ENCODE results near the gene LATS2. TPM values are rescaled to one million over a fixed set of nuclear protein-coding genes. Genes with fewer than 3 reads are reported as not detected.

The LATS2 gene
- total RNA-seq, 2 donors from 2014 or later = 40.1 to 59.2 TPM

DNA sequence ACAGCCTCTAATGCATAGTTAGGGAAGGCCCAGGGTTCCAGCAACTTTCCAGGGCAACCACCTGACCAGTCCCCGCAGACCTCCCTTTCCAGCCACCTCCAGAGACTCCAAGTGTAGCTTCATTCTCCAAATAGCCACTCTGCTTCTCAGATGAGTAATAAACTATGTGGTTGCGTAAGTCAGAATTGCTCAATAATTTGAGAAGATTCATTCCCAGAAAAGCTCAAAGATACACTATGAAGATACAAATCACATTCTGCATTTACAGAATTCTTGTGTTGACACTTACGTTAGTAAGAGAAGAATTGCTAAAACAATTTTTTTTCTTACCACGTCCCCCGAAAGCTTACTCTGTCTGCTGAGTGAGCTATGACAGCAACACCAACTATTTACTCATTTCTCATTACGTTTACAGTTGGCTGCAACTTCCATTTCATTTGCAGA is 8.2 kb upstream of the LATS2 start:
- H3K27me3 ChIP-seq (replicated peaks; ENCODE audit: insufficient read depth) = no peaks in the 10 kb centered on the region
- DNase-seq (ENCODE audit: low spot score) (no peak), ATAC-seq (ENCODE audit: insufficient number of reproducible peaks, low FRiP score, low read depth) (no peak)
- TF ChIP-seq, protein P1, sequence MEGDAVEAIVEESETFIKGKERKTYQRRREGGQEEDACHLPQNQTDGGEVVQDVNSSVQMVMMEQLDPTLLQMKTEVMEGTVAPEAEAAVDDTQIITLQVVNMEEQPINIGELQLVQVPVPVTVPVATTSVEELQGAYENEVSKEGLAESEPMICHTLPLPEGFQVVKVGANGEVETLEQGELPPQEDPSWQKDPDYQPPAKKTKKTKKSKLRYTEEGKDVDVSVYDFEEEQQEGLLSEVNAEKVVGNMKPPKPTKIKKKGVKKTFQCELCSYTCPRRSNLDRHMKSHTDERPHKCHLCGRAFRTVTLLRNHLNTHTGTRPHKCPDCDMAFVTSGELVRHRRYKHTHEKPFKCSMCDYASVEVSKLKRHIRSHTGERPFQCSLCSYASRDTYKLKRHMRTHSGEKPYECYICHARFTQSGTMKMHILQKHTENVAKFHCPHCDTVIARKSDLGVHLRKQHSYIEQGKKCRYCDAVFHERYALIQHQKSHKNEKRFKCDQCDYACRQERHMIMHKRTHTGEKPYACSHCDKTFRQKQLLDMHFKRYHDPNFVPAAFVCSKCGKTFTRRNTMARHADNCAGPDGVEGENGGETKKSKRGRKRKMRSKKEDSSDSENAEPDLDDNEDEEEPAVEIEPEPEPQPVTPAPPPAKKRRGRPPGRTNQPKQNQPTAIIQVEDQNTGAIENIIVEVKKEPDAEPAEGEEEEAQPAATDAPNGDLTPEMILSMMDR (IDR thresholded peaks at IDR 0.05) = no peak
- H3K4me1 ChIP-seq (ENCODE audit: control insufficient read depth in 1 of 2, low read depth in 2 of 2) = peaks cover 2 to 5% of the 10 kb centered on the region in 2 donors
- H3K27ac ChIP-seq = no peak overlapping the region
- no peaks in the 10 kb centered on the region for H3K9me3 ChIP-seq
- no peak overlapping the region for H3K4me3 ChIP-seq
- no peaks in the 10 kb centered on the region for H3K36me3 ChIP-seq

DNA sequence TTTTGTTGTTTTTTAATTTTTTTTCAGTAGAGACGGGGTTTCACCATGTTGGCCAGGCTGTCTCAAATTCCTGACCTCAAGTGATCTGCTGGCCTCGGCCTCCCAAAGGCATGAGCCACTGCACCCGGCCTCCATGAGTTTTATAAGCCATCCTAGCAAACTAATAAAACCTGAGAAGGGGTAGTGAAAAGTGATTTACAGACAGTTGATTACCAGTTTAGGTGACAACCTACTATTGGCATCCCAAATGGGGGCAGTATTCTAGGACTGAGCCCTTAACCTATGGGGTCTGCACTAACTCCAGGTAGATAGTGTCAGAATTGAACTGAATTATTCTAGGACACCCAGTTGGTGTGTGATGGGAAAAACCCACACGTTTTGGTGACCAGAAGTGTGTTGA is 6.5 kb upstream of the LATS2 start:
- H3K27me3 ChIP-seq (replicated peaks; ENCODE audit: insufficient read depth) = no peaks in the 10 kb centered on the region
- TF ChIP-seq, protein P1 (IDR thresholded peaks at IDR 0.05) = no peak
- H3K36me3 ChIP-seq = no peaks in the 10 kb centered on the region
- DNase-seq (ENCODE audit: low spot score) = no peak
- H3K27ac ChIP-seq = no peak overlapping the region
- no peak for ATAC-seq (ENCODE audit: insufficient number of reproducible peaks, low FRiP score, low read depth)
- H3K4me1 ChIP-seq (ENCODE audit: control insufficient read depth in 1 of 2, low read depth in 2 of 2) = no peaks in the 10 kb centered on the region
- no peaks in the 10 kb centered on the region for H3K9me3 ChIP-seq
- no peak overlapping the region for H3K4me3 ChIP-seq

DNA sequence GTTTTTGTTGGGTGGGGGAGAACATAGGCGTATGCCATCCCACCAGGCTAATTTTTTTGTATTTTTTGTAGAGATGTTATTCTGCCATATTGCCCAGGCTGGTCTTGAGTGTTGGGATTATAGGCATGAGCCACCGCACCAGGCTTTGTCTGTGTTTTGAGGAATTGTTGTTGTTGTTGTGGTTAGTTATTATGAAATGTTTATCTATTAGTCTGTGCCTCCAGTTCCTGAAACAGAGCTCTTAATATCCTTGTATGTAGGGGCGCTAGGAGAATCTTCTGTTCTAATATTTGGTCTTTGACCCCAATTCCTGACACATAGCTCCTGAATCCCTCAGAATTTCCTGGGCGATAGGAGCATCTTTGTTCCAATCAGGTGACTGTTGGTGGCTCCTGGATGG is 5.6 kb upstream of the LATS2 start:
- TF ChIP-seq, protein P1 (IDR thresholded peaks at IDR 0.05) = no peak
- Histone ChIP-seq H3K4me3 (no peak overlapping the region), H3K27ac (no peak overlapping the region), H3K9me3 (no peaks in the 10 kb centered on the region), H3K4me1 (ENCODE audit: control insufficient read depth in 1 of 2, low read depth in 2 of 2) (no peaks in the 10 kb centered on the region), H3K27me3 (replicated peaks; ENCODE audit: insufficient read depth) (no peaks in the 10 kb centered on the region), H3K36me3 (no peaks in the 10 kb centered on the region)
- no peak for ATAC-seq (ENCODE audit: insufficient number of reproducible peaks, low FRiP score, low read depth)
- DNase-seq (ENCODE audit: low spot score) = no peak

DNA sequence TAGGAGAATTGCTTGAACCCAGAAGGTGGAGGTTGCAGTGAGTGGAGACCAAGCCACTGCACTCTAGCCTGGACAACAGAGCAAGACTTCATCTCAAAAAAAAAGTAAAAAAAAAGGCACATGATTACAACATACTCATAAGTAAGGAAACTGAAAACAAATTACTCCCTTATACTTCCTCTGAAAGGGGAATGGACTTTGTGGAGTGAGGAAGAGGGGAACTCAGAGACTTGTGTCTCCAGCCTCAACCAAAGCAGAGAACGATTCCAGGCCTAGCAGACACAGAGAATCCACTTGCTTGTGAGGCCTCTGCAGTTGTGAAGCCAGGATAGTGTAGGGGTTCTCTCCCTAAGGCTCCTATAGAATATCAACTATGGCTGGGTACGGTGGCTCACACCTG is 4.3 kb upstream of the LATS2 start:
- TF ChIP-seq, protein P1 (IDR thresholded peaks at IDR 0.05) = no peak
- Histone ChIP-seq H3K27me3 (replicated peaks; ENCODE audit: insufficient read depth) (no peaks in the 10 kb centered on the region), H3K4me1 (ENCODE audit: control insufficient read depth in 1 of 2, low read depth in 2 of 2) (peaks cover 0 to 3% of the 10 kb centered on the region in 2 donors), H3K36me3 (no peaks in the 10 kb centered on the region), H3K27ac (peak overlapping the region in 1 of 2 donors; percentile 18), H3K4me3 (no peak overlapping the region), H3K9me3 (no peaks in the 10 kb centered on the region)
- ATAC-seq (ENCODE audit: insufficient number of reproducible peaks, low FRiP score, low read depth) (no peak), DNase-seq (ENCODE audit: low spot score) (no peak)

DNA sequence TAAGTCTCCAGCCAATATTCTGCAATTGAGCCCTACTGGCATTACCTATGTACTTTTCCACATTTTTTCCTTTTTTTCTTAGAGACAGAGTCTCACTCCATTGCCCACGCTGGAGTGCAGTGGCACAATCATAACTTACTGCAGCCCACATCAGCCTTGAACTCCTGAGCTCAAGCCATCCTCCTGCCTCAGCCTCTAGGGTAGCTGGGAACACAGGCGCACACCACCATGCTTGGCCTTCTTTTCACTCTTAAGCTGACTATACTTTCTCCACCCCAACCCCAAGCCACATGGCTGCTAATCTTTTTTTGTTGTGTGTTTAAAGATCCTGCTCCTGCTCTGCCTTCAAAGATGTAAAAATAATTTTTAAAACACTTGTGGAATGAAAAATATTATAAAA is 1.6 kb upstream of the LATS2 start:
- Histone ChIP-seq H3K36me3 (no peaks in the 10 kb centered on the region), H3K27me3 (replicated peaks; ENCODE audit: insufficient read depth) (no peaks in the 10 kb centered on the region), H3K4me3 (no peak overlapping the region), H3K9me3 (no peaks in the 10 kb centered on the region), H3K4me1 (ENCODE audit: control insufficient read depth in 1 of 2, low read depth in 2 of 2) (peaks cover 10 to 21% of the 10 kb centered on the region in 2 donors), H3K27ac (no peak overlapping the region)
- TF ChIP-seq, protein P1 (IDR thresholded peaks at IDR 0.05) = no peak
- ATAC-seq (ENCODE audit: insufficient number of reproducible peaks, low FRiP score, low read depth) = no peak
- DNase-seq (ENCODE audit: low spot score) = no peak
